ENCODE results near the gene MICU1.

Gene MICU1

DNA sequence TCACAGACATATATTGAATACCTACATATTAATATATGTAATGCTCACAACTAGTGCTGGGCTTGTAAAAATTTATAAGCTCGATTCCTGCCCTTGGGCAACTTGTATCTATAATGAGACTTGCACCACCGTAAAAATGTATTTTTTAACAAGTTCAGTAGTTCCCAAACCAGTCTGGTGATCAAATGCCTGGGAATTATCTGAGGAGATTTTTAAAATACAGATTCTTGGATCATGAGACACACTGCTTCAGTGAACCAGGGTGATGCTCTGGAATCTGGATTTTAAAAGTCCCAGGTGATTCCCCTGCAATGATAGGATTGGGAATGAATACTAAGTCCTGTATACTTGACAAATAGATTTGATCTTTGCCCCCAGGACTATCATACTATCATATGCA, 4.3 kb upstream of the MICU1 start:
- no peak for DNase-seq (ENCODE audit: low spot score)

DNA sequence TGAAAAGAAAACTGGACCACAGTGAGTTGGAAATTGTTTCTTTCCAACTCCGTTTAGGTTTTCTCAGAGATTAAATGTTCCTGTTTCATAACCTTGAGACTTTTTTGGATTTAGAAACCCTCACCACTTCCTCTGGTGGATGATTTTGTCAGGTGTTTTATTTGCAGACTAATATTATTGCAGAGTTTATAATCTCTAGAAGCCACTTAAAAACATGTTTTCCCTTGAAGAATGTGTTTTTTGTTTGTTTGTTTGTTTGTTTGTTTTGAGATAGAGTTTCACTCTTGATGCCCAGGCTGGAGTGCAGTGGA, 520 bp upstream of the MICU1 start:
- DNase-seq (ENCODE audit: low spot score), result no peak

DNA sequence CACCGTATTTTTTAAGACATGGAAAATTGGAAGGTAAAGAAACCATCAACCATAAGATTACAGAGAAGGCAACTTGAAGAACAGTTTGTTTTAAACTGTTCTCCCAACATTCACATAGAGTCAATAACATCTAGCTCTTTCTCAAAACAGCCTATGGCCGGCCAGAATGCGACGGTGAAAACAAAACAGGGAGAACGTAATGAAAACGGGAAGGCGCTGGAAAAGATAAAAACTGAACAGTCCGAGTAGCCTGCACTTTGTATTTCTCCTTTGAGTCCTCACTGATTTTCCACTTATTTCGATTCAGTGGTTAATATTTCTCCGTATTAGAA, 637 bp downstream of the MICU1 start:
- no peak for DNase-seq (ENCODE audit: low spot score)

DNA sequence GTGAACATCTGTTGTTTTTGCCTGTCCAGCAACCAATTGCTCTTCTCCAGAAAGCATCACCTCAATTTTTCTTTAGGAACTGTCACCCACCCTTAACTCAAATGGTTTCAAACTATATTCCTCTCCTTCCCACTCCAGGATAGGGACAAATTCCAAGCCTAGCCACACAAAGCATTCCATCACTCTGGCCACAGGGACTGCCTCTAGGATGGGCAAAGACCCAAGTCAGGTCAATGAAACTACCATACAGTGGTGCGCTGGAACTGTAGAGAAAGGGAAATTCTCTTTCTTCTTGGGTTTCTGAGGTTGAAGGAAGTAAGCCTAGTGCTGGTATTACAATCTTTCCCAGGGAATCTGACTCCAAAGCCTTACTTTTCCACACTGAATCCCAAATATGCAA, 3.6 kb downstream of the MICU1 start:
- no peak for DNase-seq (ENCODE audit: low spot score)

DNA sequence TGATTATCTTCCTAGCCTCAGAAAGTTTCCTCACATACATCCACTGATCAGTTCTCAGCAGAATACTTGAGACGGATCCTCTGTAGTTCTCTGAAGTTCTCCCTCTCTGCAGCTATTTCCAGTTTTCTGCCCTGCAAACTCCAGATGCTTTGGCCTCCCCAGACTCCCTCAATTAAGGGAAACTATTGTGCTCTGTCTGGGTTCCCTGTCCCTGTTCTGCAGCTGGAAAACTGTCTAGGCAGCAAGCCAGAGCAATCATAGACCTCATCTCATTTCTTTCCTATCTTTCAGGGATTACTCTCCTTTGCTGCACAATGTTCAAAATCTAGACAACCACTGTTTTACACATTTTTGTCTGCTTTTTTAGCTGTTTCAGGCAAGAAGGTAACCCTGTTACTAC, 9.2 kb downstream of the MICU1 start:
- no peak for DNase-seq (ENCODE audit: low spot score)

DNA sequence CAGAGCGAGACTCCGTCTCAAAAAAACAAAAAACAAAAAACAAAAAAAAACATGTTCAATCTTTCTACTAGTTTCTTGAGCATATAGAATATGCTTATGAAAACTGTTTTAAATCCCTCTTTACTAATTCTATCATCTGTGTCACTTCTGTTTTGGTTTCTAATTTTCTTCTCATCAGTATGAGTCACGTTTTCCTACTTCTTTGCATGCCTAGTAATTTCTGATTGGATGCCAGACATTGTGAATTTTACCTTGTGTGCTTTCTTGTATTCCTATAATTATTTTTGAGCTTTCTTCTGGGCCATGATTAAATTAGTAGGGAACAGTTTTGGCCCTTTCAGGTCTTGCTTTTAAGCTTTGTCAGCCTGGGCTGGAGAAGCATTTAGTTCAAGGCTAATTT, 9.9 kb downstream of the MICU1 start:
- no peak for DNase-seq (ENCODE audit: low spot score)

DNA sequence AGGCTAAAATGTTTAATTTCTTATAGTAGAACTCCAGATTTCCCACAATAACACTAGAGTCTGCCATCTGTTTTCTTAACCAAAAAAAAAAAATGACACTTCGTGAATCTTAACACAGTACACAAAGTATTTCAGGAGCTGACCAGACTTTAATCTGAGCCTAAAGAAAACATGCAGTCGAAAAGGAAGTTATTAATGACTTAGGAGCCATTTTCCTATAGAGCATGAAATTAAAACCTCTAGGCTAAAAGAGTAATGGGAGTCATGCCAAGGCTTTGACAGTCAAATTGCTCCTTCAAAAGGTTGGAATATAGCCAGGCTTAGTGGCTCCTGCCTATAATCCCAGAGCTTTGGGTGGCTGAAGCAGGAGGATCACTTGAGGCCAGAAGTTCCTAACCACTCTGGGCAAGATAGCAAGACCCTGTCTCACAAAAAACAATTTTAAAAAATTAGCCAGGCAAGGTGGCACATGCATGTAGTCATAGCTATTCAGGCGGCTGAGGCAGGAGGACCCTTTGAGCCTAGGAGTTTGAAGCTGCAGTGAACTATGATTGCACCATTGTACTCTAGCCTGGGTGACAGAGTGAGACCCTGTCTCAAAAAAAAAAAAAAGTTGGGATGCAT, 13.6 kb downstream of the MICU1 start:
- no peak for DNase-seq (ENCODE audit: low spot score)

DNA sequence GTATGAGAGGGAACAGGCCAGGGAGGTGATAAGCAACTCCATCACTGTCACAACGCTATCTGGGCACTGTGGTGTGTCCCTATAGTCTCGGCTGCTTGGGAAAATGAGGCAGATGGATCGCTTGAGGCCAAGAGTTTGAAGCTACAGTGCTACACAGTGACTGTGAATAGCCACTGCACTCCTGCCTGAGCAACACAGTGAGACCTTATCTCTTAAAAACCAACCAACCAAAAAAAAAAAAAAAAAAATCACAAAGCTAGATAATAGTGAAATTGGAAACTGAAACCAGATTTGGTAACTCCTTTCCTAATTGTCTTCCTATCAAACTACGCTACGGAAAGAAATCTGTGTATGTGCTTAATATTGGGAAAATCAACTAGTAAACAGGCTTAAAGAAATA, 14.1 kb downstream of the MICU1 start:
- no peak for DNase-seq (ENCODE audit: low spot score)

DNA sequence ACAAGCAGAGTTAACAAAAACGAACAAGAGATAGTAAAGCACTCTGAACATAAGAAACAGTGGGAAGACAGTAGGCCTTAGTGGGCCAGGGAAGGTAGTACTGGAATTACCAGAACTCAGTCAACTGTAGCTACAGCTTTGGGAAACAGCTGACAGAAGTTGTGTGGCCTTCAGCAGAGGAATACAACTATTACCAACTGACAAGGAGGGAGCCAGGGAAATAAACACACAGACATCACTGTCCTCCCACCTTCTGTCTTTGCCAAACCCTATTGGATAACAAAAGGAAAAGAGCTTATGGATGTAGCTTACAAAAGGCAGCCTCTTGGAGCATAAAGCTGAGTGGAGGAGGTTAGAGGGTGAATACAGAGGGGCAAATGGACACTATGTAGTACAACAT, 15.4 kb downstream of the MICU1 start:
- no peak for DNase-seq (ENCODE audit: low spot score)

DNA sequence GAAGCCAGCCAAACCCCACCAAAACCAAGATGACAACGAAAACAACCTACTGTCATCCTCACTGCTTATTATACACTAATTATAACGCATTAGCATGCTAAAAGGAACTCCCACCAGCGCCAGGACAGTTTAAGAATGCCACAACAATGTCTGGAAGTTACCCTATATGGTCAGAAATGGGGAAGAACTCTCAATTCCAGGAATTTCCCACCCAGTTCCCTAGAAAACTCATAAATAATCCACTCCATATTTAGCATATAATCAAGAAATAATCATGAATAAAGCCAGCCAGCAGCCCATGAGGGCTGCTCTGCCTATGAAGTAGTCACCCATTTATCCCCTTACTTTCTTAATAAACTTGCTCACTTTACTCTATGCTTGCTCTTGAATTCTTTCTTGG, 20.8 kb downstream of the MICU1 start:
- DNase-seq (ENCODE audit: low spot score), result no peak

DNA sequence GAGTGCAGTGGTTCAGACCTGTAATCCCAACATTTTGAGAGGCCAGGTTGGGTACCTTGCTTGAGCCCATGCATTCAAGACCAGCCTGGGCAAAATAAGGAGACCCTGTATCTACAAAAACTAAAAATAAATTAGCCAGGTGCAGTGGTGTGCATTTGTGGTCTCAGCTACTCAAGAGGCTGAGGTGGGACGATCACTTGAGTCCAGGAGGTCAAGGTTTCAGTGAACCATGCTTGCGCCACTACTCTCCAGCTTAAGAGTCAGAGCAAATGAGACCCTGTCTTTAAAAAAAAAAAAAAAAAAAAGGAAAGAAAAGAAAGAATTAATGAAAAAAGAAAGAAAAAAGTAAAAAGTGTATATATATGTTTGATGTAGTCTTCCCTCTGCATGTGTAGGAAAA, 24.7 kb downstream of the MICU1 start:
- DNase-seq (ENCODE audit: low spot score), result no peak

DNA sequence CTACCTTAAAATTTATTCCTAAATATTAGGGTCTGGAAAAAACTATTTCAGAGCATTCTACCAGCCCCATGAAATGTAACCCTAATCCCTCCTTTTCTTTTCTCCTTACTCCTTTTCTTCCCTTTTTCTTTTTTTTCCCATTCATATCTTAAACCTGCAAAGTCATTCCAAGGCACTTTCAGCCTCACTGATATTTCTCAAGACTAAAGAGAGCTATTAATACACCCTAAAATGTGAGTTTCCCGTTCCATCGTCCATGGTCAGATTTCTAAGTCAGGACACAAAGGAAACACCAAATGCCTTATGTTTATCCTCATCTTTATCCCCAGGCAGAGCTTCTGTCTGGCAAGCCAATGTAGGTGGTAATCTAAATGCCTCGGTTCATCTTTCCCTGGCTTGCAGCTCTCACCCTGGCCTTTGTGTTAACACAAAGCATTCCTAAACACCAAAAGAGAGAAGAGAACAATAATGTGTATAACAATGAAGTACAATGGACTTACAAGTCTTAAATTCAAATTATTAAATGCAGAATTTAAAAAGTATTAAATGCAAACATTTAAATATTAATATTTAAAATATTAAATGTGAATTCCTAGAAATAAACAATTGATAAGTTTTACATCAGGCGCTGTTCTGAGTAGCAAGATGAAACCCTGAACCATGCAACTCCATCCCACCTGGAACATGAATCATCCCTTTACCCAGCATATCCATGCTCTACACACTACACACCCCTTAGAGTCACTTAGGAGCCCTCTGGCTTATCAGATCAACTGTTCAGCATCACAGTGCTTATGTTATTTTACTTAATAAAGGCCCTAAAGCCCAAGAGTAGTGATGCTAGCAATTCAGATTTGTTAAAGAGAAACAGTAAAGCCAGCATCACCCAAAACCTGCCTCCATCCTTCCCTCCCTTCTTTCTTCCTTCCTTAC, 26.8 kb downstream of the MICU1 start:
- DNase-seq (ENCODE audit: low spot score), result peak; percentile 68

DNA sequence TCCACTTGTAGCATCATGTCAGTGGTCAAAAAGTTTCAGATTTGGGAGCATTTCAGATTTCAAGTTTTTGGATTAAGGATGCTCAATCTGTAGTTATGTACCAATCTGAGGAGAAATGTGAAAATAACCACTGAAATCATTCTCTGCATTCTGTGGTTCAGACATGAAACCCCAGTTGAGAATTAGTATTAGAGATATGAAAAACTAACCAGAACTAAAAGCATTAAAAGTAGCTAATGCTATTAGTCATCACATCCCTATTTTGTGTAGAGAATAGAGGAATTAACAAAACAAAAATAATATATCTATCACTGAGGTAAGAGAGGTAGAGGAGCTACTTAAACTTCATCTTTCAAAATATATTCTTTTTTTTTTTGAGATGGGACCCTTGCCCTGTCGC, 28.0 kb downstream of the MICU1 start:
- DNase-seq (ENCODE audit: low spot score), result no peak

DNA sequence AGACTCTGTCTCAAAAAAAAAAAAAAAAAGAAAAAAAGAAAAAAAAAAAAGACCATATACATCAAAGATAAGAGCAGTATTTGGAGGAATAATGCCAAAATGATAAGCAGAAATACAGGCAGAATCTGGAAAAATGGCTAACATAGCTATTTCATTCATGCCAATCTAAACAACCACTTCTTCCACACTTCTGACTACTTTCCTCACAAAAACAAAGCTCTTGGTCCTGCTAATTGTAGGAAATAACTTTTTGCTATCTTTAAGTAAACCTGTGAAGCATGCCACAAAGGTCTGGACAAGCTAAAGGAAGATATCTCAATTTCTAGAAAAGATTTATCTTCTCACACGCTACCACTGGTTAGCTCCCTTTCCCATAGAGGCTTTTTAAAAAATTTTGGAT, 30.4 kb downstream of the MICU1 start:
- no peak for DNase-seq (ENCODE audit: low spot score)

DNA sequence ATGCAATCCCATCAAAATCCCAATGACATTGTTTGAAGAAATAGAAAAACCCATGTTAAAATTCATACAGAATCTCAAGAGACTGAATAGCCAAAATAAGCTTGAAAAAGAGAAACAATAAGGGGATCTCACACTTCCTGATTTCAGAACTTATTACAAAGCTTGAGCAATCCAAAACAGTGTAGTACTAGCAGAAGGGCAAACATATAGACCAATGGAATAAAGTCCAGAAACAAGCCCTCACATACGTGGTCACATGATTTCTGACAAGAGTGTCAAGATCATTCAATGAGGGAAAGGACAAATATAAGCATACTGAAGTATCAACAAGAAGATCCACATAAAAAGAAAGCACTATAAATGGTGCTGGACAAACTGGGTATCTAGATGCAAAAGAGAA, 31.9 kb downstream of the MICU1 start:
- no peak for DNase-seq (ENCODE audit: low spot score)

DNA sequence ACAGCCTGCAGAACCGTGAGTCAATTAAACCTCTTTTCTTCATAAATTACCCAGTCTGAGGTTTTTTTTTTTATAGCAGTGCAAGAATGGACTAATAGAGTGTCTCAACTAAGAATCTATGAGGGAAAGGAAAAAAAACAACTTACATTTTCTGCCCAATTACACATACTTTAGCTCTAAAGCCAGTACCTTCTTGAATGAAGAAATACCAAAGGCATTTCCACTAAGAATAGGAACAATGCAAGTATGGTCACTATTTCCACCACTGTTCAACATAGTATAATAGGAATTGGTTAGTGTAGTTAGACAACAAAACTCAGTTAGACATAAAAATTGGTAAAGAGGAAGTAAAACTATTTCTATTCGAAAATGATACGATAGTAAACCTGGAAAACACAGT, 37.6 kb downstream of the MICU1 start:
- DNase-seq (ENCODE audit: low spot score), result no peak

DNA sequence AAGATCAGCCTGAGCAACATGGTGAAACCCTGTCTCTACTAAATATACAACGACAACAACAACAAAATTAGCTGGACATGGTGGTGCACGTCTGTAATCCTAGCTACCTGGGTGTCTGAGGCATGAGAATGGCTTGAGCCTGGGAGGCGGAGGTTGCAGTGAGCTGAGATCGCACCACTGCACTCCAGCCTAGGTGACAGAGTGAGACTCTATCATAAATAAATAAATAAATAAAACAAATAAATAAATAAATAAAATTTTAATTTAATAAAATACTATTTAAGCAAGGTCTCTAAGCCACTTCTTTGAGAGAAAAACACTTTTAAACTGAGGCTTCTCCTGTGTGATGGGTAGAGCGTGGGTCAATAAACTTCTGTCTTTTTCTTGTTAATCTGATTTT, 38.3 kb downstream of the MICU1 start:
- no peak for DNase-seq (ENCODE audit: low spot score)

DNA sequence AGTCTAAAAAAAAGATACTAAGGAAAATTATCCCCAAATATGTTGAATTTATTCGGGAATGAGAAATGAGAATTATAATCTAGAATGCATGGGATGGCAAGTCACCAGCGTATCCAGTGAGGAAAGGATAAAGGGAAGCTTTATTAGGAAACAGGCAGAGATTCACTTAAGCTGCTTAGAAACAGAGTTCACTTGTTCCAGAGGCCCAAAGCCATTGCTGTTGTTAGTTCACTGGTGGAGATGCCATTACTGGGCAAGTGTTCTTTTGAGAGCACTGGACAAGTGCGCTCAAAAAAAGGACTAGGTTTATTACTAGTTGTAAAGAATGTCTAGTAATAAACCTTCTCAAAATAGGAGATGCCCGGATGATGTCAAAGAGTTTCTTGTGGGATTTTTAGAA, 51.2 kb downstream of the MICU1 start:
- no peak for DNase-seq (ENCODE audit: low spot score)

DNA sequence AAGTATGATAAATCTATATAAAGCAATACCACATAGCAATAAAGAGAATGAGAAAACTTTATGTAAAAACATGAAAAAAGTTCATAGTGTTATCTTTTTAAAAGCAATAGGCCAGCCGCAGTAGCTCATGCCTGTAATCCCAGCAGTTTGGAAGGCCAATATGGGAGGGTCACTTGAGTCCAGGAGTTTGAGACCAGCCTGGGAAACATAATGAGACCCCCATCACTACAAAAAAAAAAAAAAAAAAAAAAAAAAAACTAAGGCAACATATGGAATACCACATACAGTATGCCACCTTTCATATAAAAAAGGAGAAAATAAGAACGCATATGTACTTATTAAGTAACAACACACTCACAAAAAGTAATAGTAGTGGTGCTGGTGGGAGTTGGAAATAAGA, 52.8 kb downstream of the MICU1 start:
- DNase-seq (ENCODE audit: low spot score), result no peak

DNA sequence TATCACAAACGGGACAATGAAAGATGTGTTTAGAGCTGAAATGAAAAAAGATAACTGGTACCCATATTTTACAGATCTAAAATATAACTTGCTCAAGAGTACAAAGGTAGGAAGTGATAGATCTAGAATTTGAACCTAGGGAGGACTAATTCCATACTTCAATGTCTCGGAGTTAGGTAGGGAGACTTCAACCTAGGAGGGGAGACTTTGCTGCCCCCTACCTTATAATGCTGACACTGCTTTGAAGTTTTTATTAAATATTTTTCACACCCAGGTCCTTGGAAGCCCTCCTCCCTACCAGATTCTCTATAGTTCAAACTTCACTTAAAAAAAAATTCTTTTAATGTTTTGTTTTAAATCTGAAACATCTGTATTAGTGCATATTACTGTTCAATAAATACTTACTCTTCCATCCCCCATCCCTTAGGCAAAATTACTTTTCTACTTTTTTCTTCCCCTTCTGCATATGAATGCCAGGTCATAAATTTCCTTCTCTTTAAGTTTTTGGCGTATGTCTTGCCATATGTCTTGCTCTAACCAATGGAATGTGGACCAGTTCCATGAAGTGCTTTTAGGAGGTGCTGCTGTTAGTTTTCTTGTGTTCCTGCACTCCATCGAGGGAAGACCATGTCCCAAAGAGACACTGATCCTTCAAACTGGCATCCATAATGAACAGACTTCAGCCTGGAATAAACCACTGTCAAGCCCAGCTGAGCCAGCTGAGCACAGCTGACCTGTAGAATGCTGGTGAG, 57.8 kb downstream of the MICU1 start:
- no peak for DNase-seq (ENCODE audit: low spot score)

DNA sequence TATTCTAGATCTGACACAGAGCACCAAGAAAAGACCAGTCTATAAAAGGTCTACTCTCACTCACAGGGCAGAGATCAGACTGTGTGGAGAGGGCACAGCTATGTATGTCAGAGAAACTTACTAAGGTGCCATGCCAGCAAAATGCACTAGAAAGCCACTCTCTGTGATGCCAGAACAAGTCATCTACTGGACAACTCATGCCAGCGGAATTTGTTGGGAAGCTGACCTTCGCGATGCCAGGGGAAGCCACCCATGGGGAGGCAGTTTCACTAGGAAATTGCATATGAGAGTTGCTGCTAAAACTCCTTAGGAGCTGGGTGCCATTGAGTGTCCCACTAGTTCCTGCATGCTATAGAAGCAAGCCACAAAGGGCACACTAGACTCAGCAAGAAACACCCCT, 58.5 kb downstream of the MICU1 start:
- DNase-seq (ENCODE audit: low spot score), result no peak

DNA sequence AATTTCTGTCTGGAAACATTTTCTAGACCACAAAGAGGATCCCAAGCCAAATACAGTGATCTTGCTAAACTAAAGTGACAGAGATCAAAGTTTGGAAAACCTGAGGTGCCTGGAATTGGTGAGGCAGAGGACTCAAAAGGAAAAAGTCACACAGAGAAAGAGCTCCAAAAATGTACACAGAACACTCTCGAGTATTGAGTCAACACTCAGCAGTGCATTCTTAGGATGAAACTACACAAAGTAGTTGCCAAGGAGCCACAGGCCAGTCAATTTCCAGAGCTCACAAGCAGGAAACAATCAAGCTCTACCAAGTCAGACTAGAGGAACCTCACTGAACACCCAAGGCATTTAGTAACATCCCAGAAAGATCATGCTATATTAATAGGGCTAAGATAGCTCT, 61.3 kb downstream of the MICU1 start:
- DNase-seq (ENCODE audit: low spot score), result no peak

DNA sequence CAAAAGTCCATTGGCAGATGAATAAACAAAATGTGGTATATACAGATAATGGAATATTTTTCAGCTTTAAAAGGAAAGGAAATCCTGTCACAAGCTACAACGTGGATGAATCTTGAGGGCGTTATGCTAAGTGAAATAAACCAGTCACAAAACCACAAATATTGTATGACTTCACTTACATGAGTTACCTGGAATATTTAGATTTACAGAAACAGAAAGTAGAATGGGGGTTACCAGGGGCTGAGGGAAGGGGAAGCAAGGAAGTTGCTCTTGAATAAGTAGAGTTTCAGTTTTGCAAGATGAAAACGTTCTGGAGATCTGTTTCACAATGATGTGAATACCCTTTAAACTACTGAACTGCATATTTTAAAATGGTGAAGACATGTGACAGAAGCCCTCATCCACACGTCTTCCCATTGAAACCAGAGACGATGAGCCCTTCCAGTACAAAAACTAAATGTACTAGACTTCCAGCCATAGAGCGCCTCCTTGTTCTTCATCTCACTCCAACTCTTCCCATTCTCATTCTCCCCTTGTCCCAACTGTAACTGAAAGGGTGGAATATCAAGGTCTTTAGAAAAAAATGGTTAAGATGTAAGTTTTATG, 62.4 kb downstream of the MICU1 start:
- DNase-seq (ENCODE audit: low spot score), result no peak

Measured in SK-N-DZ (cell line).